Mesendoderm (in vitro differentiated cells): ENCODE data around the gene GJC1.

ENCODE experiments used
- DNase-seq: peaks from one replicate; pipeline ENCODE4 v3.0.0; 2013
- H2AK5ac ChIP-seq: 2 replicates; pipeline ENCODE4 v1.6.1; 2013; ENCODE audit warnings: low read length, inconsistent platforms
- H2BK120ac ChIP-seq: 2 replicates; pipeline ENCODE4 v1.6.1; 2013; ENCODE audit warnings: low read depth, mild to moderate bottlenecking, low read length, moderate library complexity, mixed read lengths
- H2BK15ac ChIP-seq: replicated peaks from 2 replicates; pipeline ENCODE4 v1.6.1; 2013; ENCODE audit warnings: low read depth, mild to moderate bottlenecking, moderate library complexity
- H2BK5ac ChIP-seq: 2 replicates; pipeline ENCODE4 v1.6.1; 2013; ENCODE audit warnings: low read length, inconsistent platforms
- H3K18ac ChIP-seq: 2 replicates; pipeline ENCODE4 v1.6.1; 2013; ENCODE audit warnings: mild to moderate bottlenecking, low read length, mixed read lengths
- H3K23ac ChIP-seq: one replicate; pipeline ENCODE4 v1.6.1; 2013; ENCODE audit warnings: low read length
- H3K27ac ChIP-seq: 2 replicates; pipeline ENCODE4 v1.5.1; 2013; ENCODE audit warnings: low read depth, mild to moderate bottlenecking, inconsistent platforms, low read length, moderate library complexity
- H3K27me3 ChIP-seq: 2 replicates; pipeline ENCODE4 v1.6.1; 2013; ENCODE audit warnings: low read length, control low read depth, mild to moderate bottlenecking, inconsistent platforms; ENCODE audit not compliant: insufficient read depth, poor library complexity
- H3K36me3 ChIP-seq: 2 replicates; pipeline ENCODE4 v1.6.1; 2013; ENCODE audit warnings: low read length, inconsistent platforms; ENCODE audit not compliant: control insufficient read depth, insufficient read depth
- H3K4ac ChIP-seq: one replicate; pipeline ENCODE4 v1.6.1; 2013; ENCODE audit warnings: low read depth, mild to moderate bottlenecking, low read length, moderate library complexity
- H3K4me1 ChIP-seq: 2 replicates; pipeline ENCODE4 v1.6.1; 2013; ENCODE audit warnings: low read depth, low read length, inconsistent platforms; ENCODE audit not compliant: control insufficient read depth
- H3K4me2 ChIP-seq: 2 replicates; pipeline ENCODE4 v1.6.1; 2013; ENCODE audit warnings: low read length
- H3K4me3 ChIP-seq: 2 replicates; pipeline ENCODE4 v1.5.1; 2013; ENCODE audit warnings: mild to moderate bottlenecking, low read length
- H3K56ac ChIP-seq: one replicate; pipeline ENCODE4 v1.6.1; 2013; ENCODE audit warnings: low read length
- H3K79me1 ChIP-seq: 2 replicates; pipeline ENCODE4 v1.6.1; 2013; ENCODE audit warnings: low read length, inconsistent platforms
- H3K79me2 ChIP-seq: 2 replicates; pipeline ENCODE4 v1.6.1; 2013; ENCODE audit warnings: mild to moderate bottlenecking, low read length; ENCODE audit not compliant: control insufficient read depth, insufficient read depth
- H3K9ac ChIP-seq: 2 replicates; pipeline ENCODE4 v1.6.1; 2013; ENCODE audit warnings: low read length, inconsistent platforms
- H4K5ac ChIP-seq: one replicate; pipeline ENCODE4 v1.6.1; 2013; ENCODE audit warnings: low read length
- H4K8ac ChIP-seq: one replicate; pipeline ENCODE4 v1.6.1; 2013; ENCODE audit warnings: low read depth, mild to moderate bottlenecking, control low read depth, low read length, moderate library complexity
- WGBS: extraction: QIAGEN DNeasy Blood & Tissue Kit; methylation state at CpG from one replicate; pipeline ENCODE4 v1.1.7; 2013; ENCODE audit warnings: low lambda C conversion rate, missing lambda C conversion rate; ENCODE audit not compliant: insufficient coverage; ENCODE audit errors: extremely low coverage; 5-methylcytosine and 5-hydroxymethylcytosine counted together

Gene GJC1

GRCh38 chr17:44850025-44850424, 19.9 kb upstream of the GJC1 start:
- no peak overlapping the region for H3K23ac ChIP-seq
- H3K4me3 ChIP-seq: no peak overlapping the region
- H3K36me3 ChIP-seq: peaks cover 15% of the 10 kb centered on the region
- no peak overlapping the region for H3K9ac ChIP-seq
- no peaks in the 10 kb centered on the region for H3K4me1 ChIP-seq
- no peak overlapping the region for H3K4me2 ChIP-seq
- no peaks in the 10 kb centered on the region for H3K27me3 ChIP-seq
- H3K18ac ChIP-seq: no peak overlapping the region
- no peaks in the 10 kb centered on the region for H3K79me2 ChIP-seq
- no peak overlapping the region for H2AK5ac ChIP-seq
- no peak overlapping the region for H2BK120ac ChIP-seq
- no peak overlapping the region for H3K4ac ChIP-seq
- DNase-seq: no peak
- H3K79me1 ChIP-seq: no peaks in the 10 kb centered on the region
- H2BK5ac ChIP-seq: no peak overlapping the region
- no peak overlapping the region for H4K5ac ChIP-seq
- H3K56ac ChIP-seq: no peak overlapping the region
- H4K8ac ChIP-seq: no peak overlapping the region
- H3K27ac ChIP-seq: no peak overlapping the region
- no CpG with 5 or more reads among the region's 7 CpGs for WGBS
- H2BK15ac ChIP-seq: no peak overlapping the region

- peaks cover 10% of the 10 kb centered on the region for H3K36me3 ChIP-seq
- no CpG with 5 or more reads among the region's 12 CpGs for WGBS
- no peak overlapping the region for H4K8ac ChIP-seq
- H3K4me3 ChIP-seq: no peak overlapping the region
- no peak overlapping the region for H3K18ac ChIP-seq
- H2AK5ac ChIP-seq: no peak overlapping the region
- peaks cover 4% of the 10 kb centered on the region for H3K4me1 ChIP-seq
- no peak overlapping the region for H4K5ac ChIP-seq
- no peak overlapping the region for H3K56ac ChIP-seq
- no peak overlapping the region for H2BK5ac ChIP-seq
- H2BK15ac ChIP-seq: no peak overlapping the region
- H3K27ac ChIP-seq: no peak overlapping the region
- no peak overlapping the region for H3K4ac ChIP-seq
- no peak overlapping the region for H3K4me2 ChIP-seq
- H3K79me2 ChIP-seq: no peaks in the 10 kb centered on the region
- no peak for DNase-seq
- no peak overlapping the region for H3K23ac ChIP-seq
- no peaks in the 10 kb centered on the region for H3K27me3 ChIP-seq
- H3K79me1 ChIP-seq: no peaks in the 10 kb centered on the region
- no peak overlapping the region for H3K9ac ChIP-seq
- no peak overlapping the region for H2BK120ac ChIP-seq
These were observed 18.9 kb upstream of the GJC1 start for GRCh38 chr17:44848961-44849489.

GRCh38 chr17:44848257-44848795, 18.2 kb upstream of the GJC1 start:
- Histone ChIP-seq H3K4me1 (peaks cover 4% of the 10 kb centered on the region), H3K23ac (no peak overlapping the region), H3K9ac (no peak overlapping the region), H2BK5ac (no peak overlapping the region), H3K79me2 (no peaks in the 10 kb centered on the region), H2BK15ac (no peak overlapping the region), H3K79me1 (no peaks in the 10 kb centered on the region), H3K4me2 (no peak overlapping the region), H2AK5ac (no peak overlapping the region), H3K27me3 (no peaks in the 10 kb centered on the region), H3K36me3 (peaks cover 5% of the 10 kb centered on the region), H3K18ac (no peak overlapping the region), H4K5ac (no peak overlapping the region), H4K8ac (no peak overlapping the region), H3K4ac (no peak overlapping the region), H2BK120ac (no peak overlapping the region), H3K4me3 (no peak overlapping the region), H3K56ac (no peak overlapping the region), H3K27ac (no peak overlapping the region)
- no CpG with 5 or more reads among the region's 6 CpGs for WGBS
- peak; percentile 13 for DNase-seq

GRCh38 chr17:44847586-44847985, 17.5 kb upstream of the GJC1 start, which contains the start of gene HIGD1B:
Gene HIGD1B, plus strand, starts transcription at chr17:44847883. Its CDS starts 270 bp downstream, at chr17:44848153.
- H3K56ac ChIP-seq: no peak within 1 kb of the TSS
- H2BK15ac ChIP-seq: no peak within 1 kb of the TSS

GRCh38 chr17:44846206-44846605, 16.1 kb upstream of the GJC1 start:
- no peak overlapping the region for H3K18ac ChIP-seq
- DNase-seq: no peak
- H3K4ac ChIP-seq: no peak overlapping the region
- no peaks in the 10 kb centered on the region for H3K79me2 ChIP-seq
- H4K5ac ChIP-seq: no peak overlapping the region
- no peak overlapping the region for H3K9ac ChIP-seq
- H3K79me1 ChIP-seq: no peaks in the 10 kb centered on the region
- H3K23ac ChIP-seq: no peak overlapping the region
- H2BK15ac ChIP-seq: no peak overlapping the region
- H3K56ac ChIP-seq: no peak overlapping the region
- H3K4me3 ChIP-seq: no peak overlapping the region
- H3K27ac ChIP-seq: no peak overlapping the region
- no peaks in the 10 kb centered on the region for H3K27me3 ChIP-seq
- no peak overlapping the region for H2BK120ac ChIP-seq
- H3K4me1 ChIP-seq: peaks cover 8% of the 10 kb centered on the region
- no CpG with 5 or more reads among the region's 8 CpGs for WGBS
- no peak overlapping the region for H2AK5ac ChIP-seq
- no peak overlapping the region for H2BK5ac ChIP-seq
- H4K8ac ChIP-seq: no peak overlapping the region
- H3K4me2 ChIP-seq: no peak overlapping the region
- H3K36me3 ChIP-seq: peaks cover 3% of the 10 kb centered on the region

More at GRCh38 chr17:44847586-44847985, 17.5 kb upstream of the GJC1 start, which contains the start of gene HIGD1B:
- no peak within 1 kb of the TSS for H2BK5ac ChIP-seq
- no peak within 1 kb of the TSS for H3K23ac ChIP-seq
- H4K8ac ChIP-seq: no peak within 1 kb of the TSS
- no peaks in the 10 kb centered on the region for H3K79me1 ChIP-seq
- no peak within 1 kb of the TSS for H2BK120ac ChIP-seq
- H3K79me2 ChIP-seq: no peaks in the 10 kb centered on the region
- H3K4me1 ChIP-seq: peaks cover 7% of the 10 kb centered on the region
- H3K27me3 ChIP-seq: no peaks in the 10 kb centered on the region
- H3K4me2 ChIP-seq: no peak within 1 kb of the TSS
- no peak within 1 kb of the TSS for H4K5ac ChIP-seq
- H3K4ac ChIP-seq: no peak within 1 kb of the TSS
- H3K36me3 ChIP-seq: peaks cover 5% of the 10 kb centered on the region
- no peak within 1 kb of the TSS for H3K18ac ChIP-seq
- no peak for DNase-seq
- H3K4me3 ChIP-seq: no peak within 1 kb of the TSS
- H3K9ac ChIP-seq: no peak within 1 kb of the TSS
- no CpG with 5 or more reads among the region's 2 CpGs for WGBS
- H2AK5ac ChIP-seq: no peak within 1 kb of the TSS
- no peak within 1 kb of the TSS for H3K27ac ChIP-seq

GRCh38 chr17:44844390-44844830, 14.3 kb upstream of the GJC1 start:
- no peak overlapping the region for H3K23ac ChIP-seq
- H4K5ac ChIP-seq: no peak overlapping the region
- peaks cover 8% of the 10 kb centered on the region for H3K4me1 ChIP-seq
- no peak overlapping the region for H3K4me2 ChIP-seq
- H3K9ac ChIP-seq: peak overlapping the region; percentile 16
- H2BK15ac ChIP-seq: peak overlapping the region; percentile 27
- peak; percentile 69 for DNase-seq
- no peaks in the 10 kb centered on the region for H3K79me2 ChIP-seq
- peak overlapping the region; percentile 42 for H3K56ac ChIP-seq
- no peak overlapping the region for H2BK120ac ChIP-seq
- no peaks in the 10 kb centered on the region for H3K36me3 ChIP-seq
- H4K8ac ChIP-seq: no peak overlapping the region
- H3K18ac ChIP-seq: no peak overlapping the region
- H3K79me1 ChIP-seq: no peaks in the 10 kb centered on the region
- no peaks in the 10 kb centered on the region for H3K27me3 ChIP-seq
- no peak overlapping the region for H3K4me3 ChIP-seq
- H3K27ac ChIP-seq: peak overlapping the region; percentile 54
- no peak overlapping the region for H3K4ac ChIP-seq
- peak overlapping the region; percentile 94 for H2AK5ac ChIP-seq
- WGBS: no CpG with 5 or more reads among the region's 1 CpG
- H2BK5ac ChIP-seq: no peak overlapping the region
